ENCODE results near the gene SYT12.

The SYT12 gene

DNA sequence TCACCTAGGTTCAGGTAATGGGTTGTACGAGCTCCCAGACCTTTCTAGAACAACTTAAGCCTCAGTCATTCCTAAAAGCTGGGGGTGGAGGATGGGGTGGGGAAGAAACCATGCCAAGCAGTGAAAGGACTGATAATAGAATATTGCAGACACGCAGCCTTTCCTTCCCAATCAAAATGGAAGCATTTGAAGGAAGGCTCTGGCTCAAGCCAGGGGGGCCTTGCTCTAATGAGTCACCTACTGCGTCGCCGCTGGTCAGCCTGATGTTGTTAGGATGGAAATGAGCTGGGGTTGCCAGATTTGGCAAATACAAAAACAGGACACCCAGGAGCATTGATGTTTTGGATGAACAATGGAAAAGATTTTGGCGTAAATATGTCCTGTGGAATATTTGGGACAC lies 6.2 kb downstream of the SYT12 start:
- no peak for DNase-seq

DNA sequence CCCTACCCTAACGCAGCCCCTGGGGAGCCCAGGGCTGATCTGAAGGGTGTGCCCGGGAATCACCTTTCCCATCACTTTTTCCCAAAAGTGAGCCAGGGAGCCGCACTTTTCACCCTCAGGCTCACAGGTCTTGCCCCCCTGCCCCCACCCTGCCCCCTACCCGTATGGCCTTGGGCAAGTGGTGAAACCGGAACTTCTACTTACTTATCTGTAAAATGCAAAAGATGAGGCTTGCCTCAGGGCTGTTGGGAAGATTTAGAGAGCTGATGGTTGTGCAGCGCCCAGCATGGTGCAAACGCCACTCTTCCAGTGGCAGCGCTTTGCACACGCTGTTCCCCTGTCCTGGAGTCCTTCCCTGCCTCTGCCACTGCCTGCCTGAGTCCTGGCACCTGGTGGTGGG lies 8.0 kb downstream of the SYT12 start:
- DNase-seq, result no peak

DNA sequence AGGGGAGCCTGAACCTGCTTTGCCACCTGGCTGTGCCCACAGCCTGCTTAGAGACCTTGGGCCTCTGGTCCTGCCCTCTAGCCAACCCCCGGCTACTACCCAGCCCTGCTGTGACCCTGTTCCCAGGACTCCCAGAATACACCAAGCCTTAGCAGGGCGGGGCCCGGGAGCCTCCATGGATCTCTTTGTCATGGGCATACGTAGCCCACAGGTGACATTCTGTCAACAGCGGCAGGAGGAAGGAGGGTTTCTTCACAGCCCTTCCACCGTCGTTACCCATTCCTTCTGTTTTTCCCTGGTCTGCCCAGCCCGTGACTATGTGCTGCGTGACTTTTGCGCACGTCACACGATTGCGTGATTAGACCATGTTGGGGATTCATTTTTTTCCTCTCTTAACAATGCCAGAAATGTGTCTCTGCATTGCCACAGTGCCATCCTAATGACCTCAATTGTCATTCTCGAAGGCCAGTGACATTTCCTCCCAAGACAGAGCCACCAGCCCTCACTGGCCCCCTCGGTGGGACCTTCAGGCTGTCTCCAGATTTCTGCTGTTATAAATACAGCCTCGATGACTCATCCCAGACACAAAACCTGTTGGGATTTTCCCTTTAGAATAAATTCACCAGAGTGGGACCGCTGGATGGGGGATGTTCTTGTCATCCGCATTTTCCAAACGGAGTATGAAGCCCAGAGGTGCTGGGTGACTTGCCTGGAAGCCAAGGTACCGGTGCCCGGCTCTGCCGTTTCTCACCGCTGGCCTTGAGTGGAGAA lies 9.0 kb downstream of the SYT12 start:
- no peak for DNase-seq

DNA sequence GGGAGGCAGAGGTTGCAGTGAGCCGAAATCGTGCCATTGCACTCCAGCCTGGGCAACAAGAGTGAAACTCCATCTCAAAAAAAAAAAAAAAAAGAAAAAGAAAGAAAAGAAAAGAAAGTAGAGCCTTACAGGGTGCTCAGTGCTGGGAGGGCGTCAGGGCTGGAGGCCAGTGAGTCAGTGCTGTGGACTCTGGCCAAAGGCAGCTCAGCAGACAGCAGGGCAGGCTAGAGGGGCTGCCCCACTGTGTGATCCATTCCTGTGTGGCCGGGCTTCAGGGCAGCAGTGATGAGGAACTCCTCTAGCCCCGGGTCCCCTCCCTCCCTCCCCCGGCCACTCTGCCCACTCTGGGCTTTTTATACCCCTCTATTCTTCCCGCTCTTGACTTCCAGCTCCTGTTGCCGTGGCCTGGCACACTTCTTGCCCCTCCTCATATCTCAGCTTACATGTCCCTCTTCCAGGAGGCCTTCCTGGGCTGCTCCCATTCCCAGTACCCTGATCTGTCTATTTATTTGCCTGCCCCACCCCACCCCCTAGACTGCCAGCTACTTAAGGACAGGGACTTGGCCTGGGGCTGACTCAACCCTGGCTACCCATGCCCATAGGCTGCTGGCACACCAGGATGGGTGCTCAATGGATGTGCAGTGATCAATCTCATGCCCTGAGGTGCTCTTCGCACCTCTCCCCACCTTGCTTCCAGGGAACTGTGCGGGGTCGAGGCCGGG lies 10.1 kb downstream of the SYT12 start:
- DNase-seq, result no peak

DNA sequence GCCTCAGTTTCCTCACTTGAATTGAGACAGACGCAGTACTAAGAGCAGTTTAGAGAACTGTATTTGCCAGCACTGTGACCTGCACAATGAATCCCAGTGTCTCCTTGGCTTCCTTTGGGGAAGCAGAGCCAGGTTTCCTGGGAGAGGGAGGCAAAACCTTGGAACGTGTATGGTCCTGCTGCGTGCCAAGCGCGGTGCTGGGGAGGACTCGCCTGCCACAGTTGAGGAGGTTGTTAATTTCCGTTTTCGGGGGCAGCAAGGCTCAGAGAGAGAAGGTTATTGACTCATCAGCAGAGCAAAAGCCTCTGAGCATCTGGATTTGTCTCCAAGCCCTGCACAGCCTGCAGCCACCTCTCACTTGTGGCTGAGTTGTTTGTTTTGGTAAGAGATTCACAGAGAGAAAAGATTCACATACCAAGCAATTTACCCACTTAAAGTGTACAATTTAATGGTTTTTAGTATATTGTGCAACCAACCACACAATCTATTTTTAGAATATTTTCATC lies 10.8 kb downstream of the SYT12 start:
- DNase-seq, result no peak

DNA sequence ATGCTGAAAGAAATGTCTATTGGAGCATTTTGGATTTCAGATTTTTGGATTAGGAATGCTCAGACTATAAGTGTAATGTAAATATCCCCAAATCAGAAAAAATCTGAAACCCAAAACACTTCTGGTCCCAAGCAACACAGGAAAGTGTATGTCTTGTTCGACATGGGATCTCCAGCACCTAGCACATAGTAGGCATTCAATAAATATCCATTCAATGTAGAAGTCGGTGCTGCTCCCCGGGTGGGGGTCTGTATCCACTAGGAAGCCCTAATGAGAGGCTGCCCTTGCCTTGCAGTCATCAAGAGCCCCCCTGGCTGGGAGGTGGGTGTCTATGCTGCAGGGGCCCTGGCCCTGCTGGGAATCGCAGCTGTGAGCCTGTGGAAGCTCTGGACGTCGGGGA lies 11.4 kb downstream of the SYT12 start:
- DNase-seq, result no peak

DNA sequence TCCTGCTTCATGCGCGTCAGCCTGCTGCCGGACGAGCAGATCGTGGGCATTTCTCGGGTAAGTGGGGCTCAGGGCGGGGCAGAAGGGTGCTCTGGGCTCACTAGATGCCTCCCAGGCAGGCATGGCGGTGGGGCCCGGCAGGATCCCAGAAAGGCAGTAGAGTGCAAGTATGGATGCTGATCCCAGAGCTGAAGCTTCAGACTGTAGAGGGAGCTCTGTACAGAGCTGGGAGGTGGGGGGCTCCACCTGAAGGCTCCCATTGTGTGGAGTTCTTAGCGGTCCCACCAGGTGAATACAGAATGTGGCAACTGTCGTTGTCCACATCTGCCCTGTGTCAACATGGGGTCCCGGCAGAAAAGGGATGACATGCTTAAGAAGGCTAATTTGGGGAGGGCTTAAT lies 17.2 kb downstream of the SYT12 start:
- no peak for DNase-seq

DNA sequence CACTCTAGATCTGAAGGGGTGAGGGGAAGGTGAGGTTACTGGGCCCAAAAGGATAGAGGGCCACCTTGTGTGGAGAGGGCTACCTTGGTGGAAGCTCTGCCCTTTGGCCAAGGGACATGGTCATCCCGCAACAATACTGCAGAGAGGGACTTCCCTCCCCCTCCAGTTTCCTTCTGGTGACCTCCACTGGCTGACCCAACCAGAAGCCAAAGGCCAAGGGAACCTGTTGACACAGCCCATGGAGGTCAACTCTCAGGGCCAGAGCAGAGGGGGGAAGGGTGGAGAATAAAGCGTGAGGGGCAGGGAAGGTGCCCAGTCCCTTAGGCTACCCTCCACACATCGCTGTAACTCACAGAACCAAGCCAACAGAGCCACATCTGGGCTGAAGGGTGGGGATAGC lies 18.7 kb downstream of the SYT12 start:
- DNase-seq, result no peak

DNA sequence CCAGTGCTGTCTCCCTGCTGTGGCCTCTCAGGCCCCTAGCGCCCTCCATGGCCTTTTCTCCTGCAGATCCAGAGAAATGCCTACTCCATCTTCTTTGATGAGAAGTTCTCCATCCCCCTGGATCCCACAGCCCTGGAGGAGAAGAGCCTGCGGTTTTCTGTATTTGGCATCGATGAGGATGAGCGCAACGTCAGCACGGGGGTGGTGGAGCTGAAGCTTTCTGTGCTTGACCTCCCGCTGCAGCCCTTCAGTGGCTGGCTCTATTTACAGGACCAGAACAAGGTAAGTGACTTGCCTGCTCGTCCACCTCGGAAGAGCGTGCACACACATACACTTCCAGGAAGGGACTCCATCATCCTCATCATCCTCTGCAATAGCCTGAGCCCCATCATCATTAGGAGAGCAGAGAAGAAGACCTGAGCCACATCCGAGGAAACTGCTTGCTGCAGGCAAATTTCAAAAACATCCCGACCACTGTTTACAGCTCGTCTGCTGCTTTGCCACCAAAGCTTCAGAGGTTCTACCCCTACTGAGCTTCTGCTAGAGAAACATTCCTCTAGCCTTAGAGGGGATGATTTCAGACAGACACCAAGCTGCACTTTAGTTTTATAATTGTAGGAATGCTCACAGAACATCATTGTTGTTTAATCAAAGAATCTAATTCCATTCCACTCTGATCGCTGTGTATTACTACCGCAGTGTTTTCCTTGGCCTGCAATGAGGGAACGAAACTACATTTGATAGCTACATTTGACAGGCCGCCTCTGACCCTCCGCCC lies 20.8 kb downstream of the SYT12 start:
- DNase-seq, result no peak

DNA sequence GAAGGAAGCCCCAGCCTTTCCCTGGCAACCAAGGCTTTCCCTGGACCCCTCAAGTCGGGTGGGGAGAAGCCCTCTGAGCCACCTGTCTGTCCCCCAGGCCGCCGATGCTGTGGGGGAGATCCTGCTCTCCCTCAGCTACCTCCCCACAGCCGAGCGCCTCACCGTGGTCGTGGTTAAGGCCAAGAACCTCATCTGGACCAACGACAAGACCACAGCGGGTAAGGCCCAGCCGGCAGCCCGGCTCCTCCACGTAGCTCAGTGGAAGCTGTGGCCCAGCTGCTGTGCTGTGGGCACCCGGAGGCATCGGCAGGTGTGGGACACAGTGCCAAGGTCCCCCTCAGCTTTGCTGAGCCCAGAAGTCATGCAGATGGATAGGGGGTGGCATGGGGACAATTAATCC lies 21.6 kb downstream of the SYT12 start:
- DNase-seq, result no peak

DNA sequence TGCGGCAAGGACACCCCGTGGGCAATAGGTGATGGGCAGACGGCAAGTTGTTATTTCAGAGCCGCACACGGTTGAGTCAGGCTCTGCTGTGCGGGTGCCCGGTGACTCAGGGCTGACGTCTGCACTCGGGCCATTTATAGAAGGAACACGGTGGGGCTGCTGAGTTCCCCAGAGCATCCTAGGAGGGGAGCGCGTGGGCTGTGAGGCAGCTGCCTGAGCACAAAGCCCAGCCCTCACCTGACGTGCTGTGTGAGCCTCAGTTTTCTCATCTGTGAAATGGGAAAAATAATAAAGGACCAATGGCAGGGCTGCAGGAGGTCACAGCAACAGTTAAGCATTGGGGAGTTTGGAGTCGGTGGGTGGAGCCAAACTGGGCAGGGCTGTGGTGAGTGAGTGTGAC lies 22.4 kb downstream of the SYT12 start:
- DNase-seq, result no peak

DNA sequence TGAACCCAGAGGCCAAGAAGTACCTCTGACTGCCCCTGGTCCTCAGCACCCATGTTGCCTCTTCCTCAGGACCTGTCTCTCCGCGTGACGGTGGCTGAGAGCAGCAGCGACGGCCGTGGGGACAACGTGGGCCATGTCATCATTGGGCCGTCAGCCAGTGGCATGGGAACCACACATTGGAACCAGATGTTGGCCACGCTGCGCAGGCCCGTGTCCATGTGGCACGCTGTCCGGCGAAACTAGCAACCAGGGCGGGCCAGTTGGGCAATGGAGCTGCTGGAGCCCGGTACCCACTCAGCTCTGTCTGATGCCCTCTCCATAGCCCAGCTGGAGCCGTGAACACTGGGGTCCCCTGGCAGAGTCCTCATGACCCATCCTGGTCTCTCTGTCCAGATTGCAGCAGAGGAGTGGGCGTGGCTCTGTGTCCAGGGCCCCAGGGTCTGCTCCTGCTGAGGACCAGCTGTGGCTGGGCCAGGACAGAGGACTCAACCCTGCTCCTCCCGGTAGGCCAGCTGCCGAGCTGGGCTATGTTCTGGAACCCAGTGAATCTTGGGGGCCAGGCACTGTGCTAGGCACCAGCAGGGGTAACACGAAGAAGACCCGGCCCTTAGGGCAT lies 25.7 kb downstream of the SYT12 start:
- no peak for DNase-seq

DNA sequence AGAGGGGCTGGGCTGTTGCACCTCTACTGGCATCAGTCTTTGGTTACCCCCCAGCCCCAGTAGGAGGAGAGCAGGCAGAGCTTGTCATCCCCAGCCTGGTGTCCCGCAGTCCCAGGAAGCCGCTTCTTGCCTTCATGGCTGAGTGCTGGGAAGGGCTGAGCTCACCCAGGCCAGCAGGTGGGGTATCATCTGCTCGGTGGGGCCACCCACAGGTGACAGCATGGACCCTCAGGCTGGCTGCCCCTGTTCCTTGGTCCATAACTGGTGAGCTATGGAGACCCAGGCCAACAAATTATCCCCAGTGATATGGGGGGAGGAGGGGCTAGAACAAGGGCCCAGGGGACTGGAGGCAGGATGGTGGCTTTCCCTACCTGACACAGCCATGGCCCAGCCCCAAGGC lies 27.2 kb downstream of the SYT12 start:
- DNase-seq, result no peak

DNA sequence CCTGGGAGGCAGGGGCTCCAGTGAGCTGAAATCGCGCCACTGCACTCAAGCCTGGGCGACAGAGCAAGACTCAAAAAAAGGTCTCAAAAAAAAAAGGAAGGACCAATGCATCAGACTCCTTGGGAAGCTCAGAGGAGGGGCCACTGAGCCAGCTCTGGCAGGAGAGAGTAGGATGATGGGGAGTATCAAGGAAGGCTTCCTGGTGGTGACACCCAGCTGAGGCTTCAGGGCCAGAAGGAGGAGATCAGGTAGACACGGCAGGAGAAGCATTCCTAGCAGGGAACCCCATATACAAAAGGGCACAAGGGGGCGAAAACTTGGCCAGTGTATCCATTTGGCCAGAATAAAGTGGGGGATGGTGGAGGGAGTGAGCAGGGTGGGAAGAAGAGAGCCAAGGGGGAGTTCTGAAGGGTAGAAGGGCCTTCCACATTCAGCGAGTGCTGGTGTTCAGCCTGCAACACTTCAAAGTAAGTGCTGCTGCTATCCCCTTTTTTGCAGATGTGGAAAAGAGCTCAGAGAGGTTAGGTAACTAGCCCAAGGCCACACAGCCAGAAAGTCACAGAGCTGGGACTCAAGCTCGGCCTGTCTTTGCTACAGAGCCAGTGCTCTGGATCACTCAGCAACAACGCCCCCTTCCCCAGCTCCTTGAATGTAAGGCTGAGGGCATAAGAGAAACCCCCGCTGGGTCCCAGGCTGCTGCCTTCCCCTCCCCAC lies 28.4 kb downstream of the SYT12 start:
- no peak for DNase-seq

DNA sequence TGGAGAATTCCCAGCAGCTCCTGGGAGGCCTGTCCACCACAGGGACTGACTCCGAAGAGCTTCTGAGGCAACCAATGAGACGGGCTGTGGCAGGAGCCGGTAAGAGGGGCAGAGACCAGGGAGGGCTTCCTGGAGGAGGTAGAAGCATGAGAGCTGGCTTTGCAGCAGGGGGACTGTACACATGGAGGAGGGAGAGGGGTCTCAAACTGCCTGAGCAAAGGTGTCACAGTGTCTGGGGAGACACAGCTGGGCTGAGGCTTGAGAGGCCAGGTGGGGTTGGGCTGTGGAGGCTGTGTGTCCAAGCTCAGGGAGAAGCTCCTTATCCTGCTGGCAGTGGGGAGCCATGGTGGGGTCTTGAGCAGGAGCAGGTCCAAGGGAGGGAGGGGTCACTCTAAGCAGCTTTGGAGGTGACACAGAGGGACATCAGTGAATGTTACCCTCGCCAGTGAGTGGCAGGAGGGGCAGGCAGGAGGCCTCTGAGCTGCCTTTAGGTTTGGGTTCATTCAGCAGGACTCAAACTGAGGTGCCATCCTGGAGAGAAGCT lies 29.1 kb downstream of the SYT12 start:
- no peak for DNase-seq

DNA sequence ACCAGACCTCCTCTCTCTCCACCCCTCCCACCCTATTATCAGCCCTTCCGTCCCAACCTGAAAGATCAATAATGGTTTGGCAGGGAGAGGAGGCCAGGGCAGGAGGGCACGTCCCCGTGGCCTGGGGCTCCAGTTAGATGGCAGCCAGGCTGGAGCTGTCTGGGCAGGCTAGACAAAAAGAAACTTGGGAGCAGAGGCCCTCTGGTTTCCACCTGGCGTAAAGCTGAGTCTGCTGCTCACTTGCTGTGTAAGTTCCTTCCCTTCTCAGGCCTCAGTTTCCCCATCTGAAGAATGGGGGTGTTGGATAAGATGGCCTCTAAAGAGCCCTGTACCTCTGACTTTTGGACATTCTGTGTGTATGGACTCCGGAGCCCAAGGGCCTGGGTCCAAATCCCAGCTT lies 30.0 kb downstream of the SYT12 start:
- no peak for DNase-seq

DNA sequence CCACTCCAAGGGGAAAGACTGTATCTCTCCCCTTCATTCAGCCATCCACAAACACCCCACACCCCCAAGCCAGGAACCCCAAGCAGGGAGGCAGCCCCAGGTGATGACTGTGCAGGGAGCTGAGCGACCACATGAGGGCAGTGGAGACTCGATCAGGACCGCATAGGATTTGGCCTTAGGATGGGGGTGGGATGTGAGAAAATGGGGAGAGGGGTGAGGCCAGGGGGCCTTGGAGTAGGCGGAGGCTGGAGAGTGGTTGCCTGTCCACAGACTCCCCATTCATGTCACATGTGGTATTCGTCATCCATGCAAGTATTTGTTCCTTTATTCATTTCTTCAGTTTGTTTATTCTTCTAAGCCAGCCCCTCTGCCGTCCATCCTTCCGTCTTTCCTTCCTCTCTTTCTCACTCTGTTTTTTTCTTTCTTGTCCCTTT lies 31.0 kb downstream of the SYT12 start:
- DNase-seq, result no peak

DNA sequence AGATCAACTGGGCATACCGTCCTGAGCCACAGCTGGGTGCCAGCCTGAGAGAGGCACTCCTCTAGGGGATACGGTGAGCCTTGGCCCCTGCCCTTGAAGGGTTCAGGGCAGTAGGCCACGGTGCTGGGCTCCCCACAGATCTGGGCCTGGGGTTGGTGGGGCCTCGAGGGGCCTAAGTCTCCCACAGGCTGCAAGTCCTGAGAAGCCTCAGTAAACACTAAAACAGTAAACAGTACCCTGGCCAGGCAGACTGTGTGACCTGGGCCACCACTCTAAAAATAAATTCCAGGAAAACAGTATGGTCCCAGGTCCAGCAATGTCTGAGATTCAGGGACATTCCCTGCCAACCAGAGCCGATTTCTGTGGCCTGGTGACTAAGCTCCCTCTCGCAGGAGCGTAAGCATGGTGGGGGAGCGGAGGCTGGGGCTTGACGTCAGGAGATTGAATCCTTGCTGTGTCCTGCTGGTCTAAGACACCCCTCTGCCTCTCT lies 31.5 kb downstream of the SYT12 start:
- no peak for DNase-seq

DNA sequence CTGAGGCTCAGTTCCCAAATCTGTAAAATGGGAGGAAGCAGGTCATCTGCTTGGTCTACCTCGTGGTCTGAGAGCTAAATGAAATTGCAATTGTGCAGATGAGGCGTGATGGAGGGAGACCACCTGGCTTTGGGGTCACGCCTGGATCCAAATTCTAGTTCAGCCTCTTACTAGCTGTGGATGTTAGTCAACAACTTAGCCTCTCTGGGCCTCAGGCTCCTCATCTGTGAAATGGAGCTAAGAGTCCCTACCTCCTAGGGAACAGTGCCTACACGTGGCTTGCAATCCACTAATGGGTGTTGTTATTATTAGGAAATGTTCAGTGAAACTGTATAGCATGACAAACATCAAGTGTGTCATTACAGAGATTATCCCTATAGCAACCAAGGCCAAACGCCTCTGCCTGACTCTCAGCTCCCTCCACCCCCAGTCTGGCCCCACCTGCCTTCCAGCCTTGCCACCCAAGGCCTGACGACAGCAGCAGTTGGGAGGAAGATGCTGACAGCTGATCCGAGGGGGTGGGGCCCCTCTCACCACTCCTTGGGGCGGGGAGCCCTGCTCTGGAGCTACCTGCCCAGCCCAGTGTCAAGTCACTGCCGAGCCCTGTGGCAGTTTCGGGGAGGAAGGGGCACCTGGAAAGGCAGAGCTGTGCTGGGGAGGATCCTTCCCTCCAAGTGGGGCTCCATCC lies 32.0 kb downstream of the SYT12 start:
- peak; percentile 43 for DNase-seq

DNA sequence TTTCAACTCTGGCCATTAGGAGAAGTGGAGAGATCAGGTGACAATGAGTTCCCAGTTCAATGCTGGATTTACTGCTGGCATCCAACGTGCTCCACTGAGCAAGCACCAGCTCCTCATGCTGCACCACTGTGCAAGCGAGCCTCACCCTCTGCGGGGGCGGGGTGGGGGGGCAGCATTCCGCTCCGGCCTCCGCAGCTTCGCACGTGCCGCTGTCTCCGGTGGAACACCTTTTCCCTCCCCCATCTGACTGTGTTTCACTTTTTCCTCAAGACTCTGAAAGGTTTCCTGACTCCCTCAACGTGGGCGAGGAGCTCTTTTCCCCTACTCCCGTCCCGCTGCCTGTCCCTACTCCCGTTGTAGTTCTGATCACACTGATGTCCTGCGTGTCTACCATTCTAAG lies 32.9 kb downstream of the SYT12 start:
- no peak for DNase-seq
